ENCODE results near the gene STRBP.
"Not testable (repeated sequence)": the region's sequence is repeated elsewhere in the genome, so short reads cannot be mapped to it uniquely, and the experiment has no call there.

Gene STRBP

DNA sequence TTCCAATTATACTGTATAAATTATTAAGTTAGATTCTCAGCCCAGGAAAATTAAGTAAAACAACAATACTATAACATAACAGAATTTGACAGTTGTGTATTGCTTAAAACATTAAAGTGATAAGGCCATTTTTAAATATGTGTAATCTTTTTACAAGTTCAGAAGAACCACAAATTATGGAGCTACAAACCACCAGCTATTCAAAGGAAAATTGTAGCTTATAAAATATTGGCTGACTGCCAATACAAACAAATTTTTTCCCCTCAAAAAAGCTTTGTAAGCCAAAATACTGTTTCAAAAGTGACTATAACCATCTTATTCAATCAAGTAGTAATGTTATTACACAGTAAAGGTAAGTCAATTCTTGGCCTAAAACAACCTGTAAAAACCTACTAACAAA is 21.9 kb downstream of the STRBP start:
- no peak for DNase-seq

DNA sequence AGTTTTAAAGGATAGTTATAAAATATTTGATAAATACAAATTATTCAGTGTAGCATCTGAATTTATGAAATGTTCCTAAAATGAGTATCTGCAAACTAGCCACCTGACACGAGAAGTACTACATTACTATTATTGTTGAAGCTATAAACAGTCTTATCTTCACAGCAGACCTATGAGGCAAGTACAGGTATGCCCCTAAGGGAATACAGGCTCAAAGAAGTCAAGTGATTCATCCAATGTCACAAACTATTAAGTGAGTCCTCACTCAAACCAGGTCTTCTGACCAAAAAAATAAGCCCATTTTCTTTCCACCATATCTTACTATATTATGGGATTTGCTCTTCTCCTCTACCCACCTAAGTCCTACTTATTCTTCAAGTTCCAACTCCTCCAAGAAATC is 28.7 kb downstream of the STRBP start:
- DNase-seq, result no peak

DNA sequence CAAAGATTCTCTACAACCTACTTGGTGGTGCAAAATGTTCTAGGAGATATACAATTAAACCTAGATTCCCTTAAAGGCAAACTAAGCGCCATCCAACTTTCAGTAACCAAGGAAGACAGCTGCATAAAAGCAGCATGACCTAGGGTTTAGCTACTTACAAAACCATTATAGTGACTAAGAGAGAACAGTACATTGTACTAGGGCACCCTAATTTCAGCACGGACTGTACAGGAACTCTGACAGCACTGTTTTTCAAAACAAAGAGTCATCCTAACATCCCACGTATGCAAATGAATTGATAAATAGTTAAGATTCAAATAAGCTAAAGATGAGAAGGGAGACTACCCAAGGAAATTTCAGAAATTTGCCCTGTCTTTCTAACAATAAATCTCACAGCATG is 30.0 kb downstream of the STRBP start:
- no peak for DNase-seq

DNA sequence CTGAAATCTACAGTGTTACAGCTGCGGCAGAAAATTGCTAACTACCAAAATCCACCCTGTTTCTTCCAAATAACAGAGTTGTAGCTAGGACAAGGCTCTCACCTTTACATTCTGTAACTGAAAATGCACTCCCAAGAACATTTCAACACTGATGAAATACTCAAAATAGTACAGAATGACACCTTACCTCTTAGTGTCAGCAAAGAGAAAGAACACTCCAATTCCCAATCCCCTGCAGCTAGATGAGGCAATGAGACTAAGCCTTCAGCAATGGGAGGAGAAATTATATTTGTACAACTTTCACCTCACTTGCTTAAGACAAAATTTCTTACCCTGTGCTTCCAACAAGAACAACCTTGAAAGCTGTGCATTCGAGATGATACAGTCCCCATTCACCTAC is 31.2 kb downstream of the STRBP start:
- no peak for DNase-seq

DNA sequence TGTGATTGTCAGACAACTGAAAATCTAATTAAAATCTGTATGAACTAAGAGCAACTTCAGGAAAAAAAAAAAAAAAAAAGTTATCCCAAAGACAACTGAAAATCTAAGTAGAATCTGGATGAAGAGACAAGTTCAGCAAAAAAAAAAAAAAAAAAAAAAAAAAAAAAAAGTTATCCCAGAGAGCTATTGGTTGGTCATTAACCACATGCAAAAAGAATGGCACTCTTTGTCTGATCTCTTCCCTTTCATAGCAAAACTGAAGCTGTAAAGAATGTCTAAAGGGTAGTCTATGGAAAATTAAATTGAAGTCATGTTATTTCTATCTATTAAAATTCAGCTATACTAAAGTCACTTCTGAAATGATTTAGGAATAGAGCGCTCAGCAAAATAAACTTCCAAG is 32.9 kb downstream of the STRBP start:
- no peak for DNase-seq

DNA sequence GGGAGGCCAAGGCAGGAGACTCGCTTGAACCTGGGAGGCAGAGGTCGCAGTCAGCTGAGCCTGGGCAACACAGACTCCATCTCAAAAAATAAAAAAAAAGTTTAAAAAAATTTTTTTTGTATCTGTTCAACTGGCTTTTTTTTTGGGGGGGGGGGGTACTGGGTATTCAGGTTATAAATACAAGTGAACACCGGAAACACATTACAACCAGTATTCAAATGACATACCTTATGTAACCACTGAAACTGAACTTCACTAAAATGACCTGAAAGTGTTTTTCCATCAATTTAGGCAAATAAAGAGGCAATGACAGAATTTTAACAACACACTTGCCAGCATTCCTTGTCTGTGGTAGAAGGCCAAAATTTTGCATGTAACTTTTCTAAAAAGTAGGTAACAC is 33.5 kb downstream of the STRBP start:
- DNase-seq, result no peak

DNA sequence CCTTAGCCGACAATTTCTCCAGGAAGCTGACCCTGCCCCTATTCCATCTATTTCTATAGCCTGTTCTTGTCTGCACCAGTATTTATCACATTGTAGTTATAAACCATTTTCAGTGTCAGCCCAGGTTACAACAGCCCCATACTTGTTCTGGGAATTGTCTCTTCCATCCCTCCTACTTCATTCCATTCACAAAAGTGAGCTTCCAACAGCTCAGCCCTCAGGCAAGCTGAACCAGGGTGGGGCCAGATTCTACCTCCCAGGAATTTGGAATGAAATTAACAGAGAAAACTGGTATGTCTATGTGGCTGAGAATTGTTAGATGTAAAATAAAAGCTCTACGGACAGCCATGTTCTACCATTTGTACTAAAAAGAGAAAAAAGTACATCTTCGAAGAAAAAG is 36.1 kb downstream of the STRBP start:
- DNase-seq, result no peak

DNA sequence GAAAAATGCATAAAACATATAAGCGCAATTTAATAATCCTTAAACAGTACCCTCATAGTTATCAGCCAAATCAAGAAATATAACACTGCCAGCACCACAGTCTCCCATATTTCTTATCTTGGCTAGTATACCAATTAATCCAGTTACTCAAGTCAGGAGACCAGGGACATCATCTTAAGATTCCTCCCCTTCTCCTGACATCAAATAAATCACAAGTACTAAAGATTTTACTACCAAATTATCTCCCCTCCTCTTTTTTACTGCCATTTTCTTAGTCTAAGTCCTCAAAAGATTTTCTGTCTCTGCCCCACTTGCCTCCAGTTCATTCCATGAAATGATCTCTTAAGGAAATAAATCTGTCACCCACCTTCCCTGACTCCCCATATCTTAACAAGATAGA is 37.0 kb downstream of the STRBP start:
- DNase-seq, result no peak

DNA sequence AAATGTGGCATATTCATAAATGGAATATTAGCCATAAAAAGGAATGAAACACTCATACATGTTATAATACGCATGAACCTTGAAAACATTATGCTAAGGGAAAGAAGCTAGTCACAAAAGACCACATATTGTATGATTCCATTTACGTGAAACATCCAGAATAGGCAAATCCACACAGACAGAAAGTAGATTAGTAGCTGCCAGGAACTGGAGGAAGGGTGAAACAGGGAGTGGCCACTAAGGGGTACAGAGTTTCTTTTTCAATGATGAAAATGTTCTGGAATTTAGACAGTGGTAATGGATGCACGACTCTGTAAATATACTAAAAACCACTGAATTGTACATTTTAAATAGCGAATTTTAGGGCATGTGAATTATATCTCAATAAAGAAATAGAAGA is 39.4 kb downstream of the STRBP start:
- no peak for DNase-seq

DNA sequence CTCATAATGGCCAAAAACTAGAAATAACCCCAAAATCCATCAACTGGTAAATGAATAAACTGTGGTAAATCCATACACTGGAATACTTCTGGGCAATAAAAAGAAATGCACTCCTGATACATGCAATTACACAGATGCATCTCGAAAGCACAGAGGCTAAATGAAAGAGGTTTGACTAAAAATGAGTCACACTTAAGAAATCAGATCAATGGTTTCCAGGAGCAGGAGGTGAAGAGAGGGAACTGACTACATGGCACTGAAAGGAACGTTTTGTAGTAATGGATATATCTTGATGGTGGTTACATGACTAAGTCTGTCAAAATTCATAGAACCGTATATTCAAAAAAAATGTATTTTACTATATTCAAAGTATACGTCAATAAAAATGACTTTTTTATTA is 42.4 kb downstream of the STRBP start:
- DNase-seq, result no peak

DNA sequence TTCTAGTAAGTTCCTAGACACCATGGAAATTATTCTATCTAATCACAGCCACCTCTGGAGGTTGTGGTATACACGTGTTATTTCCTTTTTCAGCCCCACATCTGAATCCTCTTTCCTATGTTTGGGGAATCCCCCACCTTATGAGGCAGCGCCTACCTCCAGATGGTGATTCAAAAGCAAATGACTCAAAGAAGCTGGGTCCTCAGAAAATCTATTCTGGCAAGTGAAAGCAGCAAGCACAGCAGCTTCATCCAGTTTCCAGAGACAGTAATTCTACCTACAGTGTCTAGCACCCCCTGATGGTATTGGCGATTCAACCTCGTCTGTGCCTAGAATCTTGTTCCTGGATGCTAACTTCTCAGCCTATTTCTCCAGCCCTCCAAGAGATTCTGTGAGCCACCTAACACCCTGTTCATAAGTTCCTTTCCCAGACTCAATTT is 43.0 kb downstream of the STRBP start:
- DNase-seq, result peak in 1 of 2 experiments; percentile 52

DNA sequence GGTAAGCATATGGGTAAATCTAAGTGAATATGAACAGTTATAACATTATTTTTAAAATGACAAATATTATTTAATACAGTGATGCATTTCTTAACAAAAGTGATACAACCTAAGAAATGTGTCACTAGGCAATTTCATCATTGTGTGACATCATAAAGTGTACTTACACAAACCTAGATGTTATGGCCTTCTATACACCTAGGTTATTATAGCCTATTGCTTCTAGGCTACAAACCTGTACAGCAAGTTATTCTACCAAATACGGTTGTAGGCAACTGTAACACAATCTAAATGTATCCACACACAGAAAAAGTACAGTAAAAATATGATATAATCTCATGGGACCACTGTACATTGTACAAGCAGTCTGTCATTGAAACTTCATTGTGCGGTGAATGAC is 48.3 kb downstream of the STRBP start:
- no peak for DNase-seq

DNA sequence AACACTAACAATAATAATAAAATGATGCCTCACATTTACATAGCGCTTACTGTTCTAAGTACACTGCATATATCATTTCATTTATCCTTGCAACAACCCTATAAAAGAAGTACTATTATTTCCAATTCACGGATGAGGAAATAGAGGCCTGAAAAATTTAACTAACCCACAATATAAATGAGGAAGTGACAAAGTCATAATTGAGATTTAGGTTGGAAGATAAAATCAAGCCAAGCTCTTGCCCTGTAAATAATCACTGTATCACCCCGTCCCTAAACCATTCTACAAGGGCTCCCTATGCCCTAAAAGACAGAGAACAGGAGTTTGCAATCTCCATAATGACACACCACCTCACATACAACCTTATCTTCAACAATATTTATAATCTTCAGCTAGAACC is 49.6 kb downstream of the STRBP start:
- no peak for DNase-seq

DNA sequence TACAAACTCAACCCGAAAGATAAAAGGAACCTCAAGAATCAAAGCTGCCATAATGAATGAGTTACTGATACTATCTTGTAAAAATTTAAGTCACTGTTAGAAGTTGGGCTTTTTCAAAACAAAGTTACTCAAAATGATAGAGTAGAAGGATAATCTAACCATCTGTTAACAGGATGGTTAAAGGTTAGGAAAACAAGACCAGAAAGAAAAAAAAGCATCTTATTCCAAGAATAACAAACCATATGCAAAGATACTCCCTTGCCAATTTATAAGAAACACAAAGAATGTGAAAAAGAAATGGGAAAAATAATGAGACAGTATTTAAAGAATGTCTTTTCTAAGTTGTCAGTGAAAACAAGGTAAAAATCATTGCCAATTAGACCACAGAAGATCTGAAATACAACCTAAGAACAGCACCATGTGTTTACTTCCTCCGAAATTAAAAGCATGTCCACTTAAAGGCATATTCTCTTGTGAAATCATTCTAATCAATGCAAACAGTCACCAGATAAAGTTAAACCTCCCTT is 51.2 kb downstream of the STRBP start:
- DNase-seq, result no peak

DNA sequence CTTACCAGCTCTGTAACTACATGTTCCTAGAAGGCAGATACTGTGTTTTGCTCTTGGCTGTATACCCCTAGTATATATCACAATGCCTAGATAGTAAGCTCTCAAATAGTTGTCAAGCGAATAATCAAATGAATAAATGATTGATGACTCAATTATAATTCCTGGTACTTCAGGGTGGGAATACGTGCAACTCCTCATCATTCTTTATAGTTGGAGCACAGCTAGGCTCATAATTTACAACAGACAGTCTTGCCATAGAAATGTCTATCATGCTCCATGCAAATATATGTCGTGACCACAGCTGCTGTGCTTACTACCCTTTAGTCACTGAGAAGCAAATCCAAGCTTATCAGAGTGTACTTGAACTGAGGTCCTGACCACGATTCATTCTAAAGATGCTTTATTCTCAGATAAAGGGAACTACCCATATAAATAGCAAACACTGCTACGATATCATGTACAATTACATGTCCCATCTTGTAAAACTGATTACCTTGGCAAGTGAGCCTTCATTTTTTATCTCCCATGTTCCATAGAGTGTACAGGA is 52.1 kb downstream of the STRBP start:
- DNase-seq, result no peak

DNA sequence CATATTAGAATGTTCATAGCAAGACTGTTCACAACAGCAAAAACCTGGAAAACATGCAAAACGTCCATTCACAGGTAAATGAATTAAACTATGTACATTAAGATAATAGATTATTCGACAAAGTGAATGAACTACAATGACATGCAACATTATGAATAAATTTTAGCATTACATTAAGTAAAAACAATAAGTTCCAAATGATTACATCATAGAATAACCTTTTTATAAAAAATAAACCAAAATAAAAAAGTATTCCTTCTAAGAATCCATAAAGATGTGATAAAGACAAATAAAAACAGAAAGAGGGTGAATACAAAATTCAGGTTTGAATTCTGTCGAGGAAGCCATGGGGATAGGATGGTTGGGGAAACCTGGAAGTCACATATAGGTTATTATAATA is 57.3 kb downstream of the STRBP start:
- DNase-seq, result no peak

DNA sequence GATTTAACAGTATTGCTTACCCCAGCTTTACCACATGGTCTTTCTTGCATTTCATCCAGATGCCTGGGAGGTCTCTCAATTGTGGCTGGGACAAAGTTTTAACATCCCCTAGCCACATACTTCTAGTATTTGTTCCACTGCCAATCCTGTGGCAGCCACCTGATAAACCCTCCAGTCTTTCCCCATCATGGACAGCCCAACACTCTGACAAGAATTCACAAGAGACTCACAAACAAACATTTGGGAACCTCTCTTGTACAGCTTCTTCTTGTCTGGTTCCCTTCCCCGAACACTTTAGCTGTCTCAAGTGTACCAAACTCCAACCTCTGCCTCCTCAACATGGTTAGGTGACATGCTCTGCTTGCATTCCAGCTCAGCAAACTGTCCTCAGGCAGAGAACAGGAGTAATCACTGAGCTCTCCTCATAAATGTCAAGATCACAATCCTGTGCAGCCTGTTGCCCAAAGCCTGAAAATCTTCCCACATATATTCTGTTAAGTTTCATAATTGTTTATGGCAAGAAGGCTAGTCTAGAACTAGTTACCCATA is 59.7 kb downstream of the STRBP start:
- no peak for DNase-seq

DNA sequence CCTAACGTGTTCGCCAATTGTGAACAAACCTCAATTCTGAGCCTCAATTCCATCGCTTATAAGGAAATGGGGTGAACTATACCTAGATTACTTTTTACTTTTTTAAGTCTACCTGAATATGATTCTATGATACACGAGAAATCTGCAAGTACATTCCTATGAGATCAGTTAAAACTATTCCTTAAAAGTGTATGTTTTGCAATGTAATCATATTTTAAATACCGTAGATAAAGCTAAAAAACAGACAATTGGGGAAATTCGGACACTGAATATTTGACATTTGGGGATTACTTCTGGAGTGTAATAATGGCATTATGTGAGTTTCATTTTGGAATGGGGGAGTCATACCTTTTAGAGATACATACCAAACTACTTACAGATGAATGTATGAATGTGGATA is 62.3 kb downstream of the STRBP start:
- no peak for DNase-seq

DNA sequence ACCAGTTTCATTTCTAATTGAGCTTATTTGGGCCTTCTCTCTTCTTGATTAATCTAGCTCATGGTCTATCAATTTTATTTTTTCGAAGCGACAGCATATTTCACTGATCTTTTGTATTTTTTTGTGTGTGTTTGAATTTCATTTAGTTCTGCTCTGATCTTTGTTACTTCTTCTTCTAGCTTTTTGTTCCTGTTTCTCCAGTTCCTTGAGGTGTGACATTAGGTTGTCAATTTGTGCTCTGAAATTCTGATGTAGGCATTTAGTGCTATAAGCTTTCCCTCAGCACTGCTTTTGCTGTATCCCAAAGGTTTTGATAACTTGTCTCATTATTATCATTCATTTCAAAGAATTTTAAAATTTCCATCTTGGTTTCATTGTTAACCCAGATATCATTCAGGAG is 67.3 kb downstream of the STRBP start:
- no peak for DNase-seq

DNA sequence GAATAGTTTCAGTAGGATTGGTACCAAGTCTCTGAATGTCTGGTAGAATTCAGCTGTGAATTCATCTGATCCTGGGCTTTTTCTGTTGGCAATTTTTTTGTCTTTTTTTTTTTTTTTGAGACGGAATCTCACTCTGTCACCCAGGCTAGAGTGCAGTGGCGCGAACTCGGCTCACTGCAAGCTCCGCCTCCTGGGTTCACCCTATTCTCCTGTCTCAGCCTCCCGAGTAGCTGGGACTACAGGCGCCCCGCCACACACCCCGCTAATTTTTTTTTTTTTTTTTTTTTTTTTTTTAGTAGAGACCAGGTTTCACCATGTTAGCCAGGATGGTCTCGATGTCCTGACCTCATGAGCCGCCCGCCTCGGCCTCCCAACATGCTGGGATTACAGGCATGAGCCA is 67.9 kb downstream of the STRBP start:
- DNase-seq, result not testable (repeated sequence)

DNA sequence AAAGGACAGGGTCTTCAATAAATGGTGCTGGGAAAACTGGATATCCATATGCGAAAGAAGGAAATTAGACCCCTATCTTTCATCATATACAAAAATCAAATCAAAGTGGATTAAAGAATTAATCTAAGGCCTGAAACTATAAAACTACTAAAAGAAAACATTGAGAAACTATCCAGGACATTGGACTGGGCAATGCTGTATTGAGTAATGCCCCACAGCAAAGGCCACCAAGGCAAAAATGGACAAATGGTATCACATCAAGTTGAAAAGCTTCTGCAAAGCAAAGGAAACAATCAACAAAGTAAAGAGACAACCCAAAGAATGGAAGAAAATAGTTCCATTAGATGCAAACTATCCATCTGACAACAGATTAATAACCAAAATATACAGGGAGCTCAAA is 72.3 kb downstream of the STRBP start:
- DNase-seq, result no peak

DNA sequence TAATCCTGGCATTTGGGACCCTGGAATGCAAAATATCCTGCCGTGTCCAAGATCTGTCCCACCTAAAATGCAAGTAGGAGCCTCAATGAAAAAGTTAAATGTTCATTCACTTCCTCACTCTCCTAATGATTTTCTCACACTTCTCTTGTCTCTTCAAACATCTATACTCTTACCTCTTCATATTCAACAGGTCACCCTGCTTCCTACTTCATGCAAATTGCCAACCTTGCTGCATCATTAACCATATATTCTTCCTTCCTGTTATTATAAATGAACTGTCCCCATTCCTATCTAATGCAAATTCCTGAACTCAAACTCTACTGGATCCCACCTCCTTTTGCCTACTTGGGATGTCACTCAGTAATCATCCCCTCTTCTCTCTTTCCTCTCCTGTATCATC is 74.4 kb downstream of the STRBP start:
- DNase-seq, result no peak

DNA sequence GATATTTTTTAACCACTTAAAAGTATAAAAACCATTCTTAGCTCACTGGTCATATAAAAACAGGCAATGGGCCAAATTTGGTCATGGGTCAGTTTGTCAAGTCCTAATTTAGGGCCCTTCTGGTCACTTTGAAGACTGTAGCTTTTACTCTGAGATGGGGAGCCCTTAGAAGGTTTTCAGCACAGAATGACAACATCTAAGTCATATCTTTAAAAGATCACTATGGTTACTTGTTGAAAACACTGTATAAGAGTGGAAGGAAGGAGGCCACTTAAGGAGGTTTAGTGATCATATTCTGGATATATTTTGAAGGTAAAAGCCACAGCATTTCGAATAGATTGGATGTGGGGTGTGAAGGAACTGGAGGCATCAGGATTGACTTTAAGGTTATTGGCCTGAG is 76.7 kb downstream of the STRBP start:
- no peak for DNase-seq

DNA sequence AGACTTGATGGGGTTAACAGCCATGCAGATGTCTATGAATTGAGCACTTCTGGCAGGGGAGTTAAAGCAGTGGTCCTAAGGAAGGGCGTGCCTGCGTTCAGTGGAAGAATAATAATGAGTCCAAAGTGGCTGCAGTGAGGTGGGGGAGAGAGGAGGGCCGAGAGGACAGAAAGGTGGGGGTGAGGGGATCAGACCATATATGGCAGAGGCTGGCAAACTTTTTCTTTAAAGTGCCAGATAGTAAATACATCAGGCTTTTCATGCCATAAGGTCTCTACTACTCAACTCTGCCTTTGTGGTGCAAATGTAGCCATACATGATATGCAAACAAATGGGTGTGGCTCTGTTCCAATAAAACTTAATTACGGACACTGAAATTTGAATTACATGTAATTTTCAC is 77.1 kb downstream of the STRBP start:
- no peak for DNase-seq

DNA sequence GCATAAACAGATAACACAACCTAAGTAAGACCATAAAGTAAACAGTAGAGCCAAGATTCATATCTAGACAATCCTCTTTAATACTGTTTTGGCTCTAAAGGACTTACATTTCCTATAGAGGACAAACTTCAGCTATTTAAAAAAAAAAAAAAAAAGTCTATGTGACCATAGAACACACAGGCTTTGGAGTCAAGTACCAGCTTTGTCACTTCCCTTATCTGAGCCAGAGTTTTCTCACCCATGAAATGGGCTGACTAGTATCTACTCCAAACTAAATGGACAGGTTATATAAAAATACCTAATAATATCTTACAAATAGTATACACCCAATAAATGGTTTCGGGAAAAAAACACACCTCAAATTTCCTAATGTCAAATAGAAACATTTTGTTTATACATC is 81.3 kb downstream of the STRBP start:
- DNase-seq, result no peak
